Vagina (tissue), 2 donors: ENCODE measurements around the gene CCDC141.

ENCODE experiments used
- POLR2A ChIP-seq, 2 donors: fragments of 450-650 bp; IDR thresholded peaks; one replicate each; pipeline ENCODE4 v1.6.1; 2017; ENCODE audit warnings: antibody characterized with exemption in 2 of 2, mild to moderate bottlenecking in 2 of 2, moderate library complexity in 2 of 2
- TF ChIP-seq, protein P1 (sequence below), 3 experiments: fragments of 450-650 bp in 2 of 3; fragments of 200-600 bp in 1 of 3; sonication (generic) in 1 of 3; IDR thresholded peaks; one replicate each; pipeline ENCODE4 v1.5.1; 2017 to 2019; ENCODE audit warnings: antibody characterized with exemption in 3 of 3, mild to moderate bottlenecking in 2 of 3, moderate library complexity in 2 of 3

DNA sequence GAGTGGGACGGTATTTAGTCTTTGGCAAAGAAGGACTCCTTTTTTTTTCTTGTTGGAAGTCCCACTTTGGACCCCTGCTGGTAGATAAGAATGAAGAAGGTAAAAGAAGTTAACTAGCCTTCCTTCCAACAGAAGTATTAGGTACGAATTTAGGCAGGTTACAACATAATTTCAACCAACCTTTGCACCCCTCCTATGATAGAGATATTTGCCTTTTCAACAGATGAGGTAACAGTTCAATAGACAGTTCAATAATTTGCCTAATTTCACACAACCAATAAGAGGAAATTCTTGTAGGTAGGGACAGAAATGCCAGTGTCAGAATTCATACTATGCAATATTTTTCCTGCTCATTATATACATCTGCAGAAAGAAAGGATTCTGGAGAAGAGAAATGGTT is 100.8 kb downstream of the CCDC141 start:
- TF ChIP-seq, protein P1, sequence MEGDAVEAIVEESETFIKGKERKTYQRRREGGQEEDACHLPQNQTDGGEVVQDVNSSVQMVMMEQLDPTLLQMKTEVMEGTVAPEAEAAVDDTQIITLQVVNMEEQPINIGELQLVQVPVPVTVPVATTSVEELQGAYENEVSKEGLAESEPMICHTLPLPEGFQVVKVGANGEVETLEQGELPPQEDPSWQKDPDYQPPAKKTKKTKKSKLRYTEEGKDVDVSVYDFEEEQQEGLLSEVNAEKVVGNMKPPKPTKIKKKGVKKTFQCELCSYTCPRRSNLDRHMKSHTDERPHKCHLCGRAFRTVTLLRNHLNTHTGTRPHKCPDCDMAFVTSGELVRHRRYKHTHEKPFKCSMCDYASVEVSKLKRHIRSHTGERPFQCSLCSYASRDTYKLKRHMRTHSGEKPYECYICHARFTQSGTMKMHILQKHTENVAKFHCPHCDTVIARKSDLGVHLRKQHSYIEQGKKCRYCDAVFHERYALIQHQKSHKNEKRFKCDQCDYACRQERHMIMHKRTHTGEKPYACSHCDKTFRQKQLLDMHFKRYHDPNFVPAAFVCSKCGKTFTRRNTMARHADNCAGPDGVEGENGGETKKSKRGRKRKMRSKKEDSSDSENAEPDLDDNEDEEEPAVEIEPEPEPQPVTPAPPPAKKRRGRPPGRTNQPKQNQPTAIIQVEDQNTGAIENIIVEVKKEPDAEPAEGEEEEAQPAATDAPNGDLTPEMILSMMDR (IDR thresholded peaks at IDR 0.05) = no peak
- TF ChIP-seq POLR2A (IDR thresholded peaks at IDR 0.05) = no peak
